K562 (cell line): Measurements from ENCODE around the gene AJUBA. TPM values are rescaled to one million over a fixed set of nuclear protein-coding genes. Genes with fewer than 3 reads are reported as not detected.
A peak's percentile ranks its signal among the peaks of the same experiment; 100 is the strongest.
"Not testable (repeated sequence)": the region's sequence is repeated elsewhere in the genome, so short reads cannot be mapped to it uniquely, and the experiment has no call there.

Source experiments
- ATAC-seq: fragments of 200-7000 bp; cut with Tn5 transposase; 3 replicates; pipeline ENCODE4 v1.9.1; 2020; ENCODE audit warnings: moderate library complexity
- BruUV-seq: library from RNA; stranded (reverse); fragments of 400-500 nt; replicated peaks from 2 replicates; lab custom pipeline; 2021; lab: Mats Ljungman, UMichigan
- CTCF ChIA-PET: fragments of 300-600 bp; formaldehyde crosslinking; extraction: SDS; loops from one replicate; lab custom pipeline; 2021; ENCODE audit warnings: low intra/inter-chr PET ratio; lab: Yijun Ruan, JAX
- POLR2A ChIA-PET: fragments of 300-600, 350-650 bp; sonication (Branson Sonifier 250); formaldehyde crosslinking; extraction: SDS; loops from one replicate; lab custom pipeline; 2021; ENCODE audit warnings: antibody characterized with exemption, inconsistent platforms; lab: Yijun Ruan, JAX
- DNase-seq, 4 experiments: peaks; one replicate each; pipeline versions ENCODE4 v3.0.0 to v3.0.0-alpha.2; 2011 to 2018; ENCODE audit warnings: low spot score in 3 of 4, mixed read lengths in 3 of 4; ENCODE audit errors: extremely low read depth in 1 of 4
- FAIRE-seq: peaks from 2 replicates; lab custom pipeline; 2011; peaks lifted over from hg19 to GRCh38; lab: Jason Lieb, UNC
- H2AFZ ChIP-seq: 2 replicates; pipeline ENCODE4 v1.6.0; 2011; ENCODE audit warnings: low read depth, low read length, control low read depth, inconsistent platforms
- H3K27ac ChIP-seq: fragments of 200-600 bp; 3 replicates; pipeline ENCODE4 v1.8.0; 2011; ENCODE audit warnings: low read depth, mild to moderate bottlenecking, control low read depth, inconsistent platforms, low read length, moderate library complexity, mixed read lengths; ENCODE audit errors: extremely low read depth
- H3K27me3 ChIP-seq, 2 experiments: fragments of 300-600 bp in 1 of 2; 2 replicates in 1 of 2; 3 replicates in 1 of 2; pipeline versions ENCODE4 v1.6.0 to v1.8.0; 2011; ENCODE audit warnings: inconsistent platforms in 2 of 2, low read length in 2 of 2, mild to moderate bottlenecking in 1 of 2, mixed read lengths in 1 of 2, moderate library complexity in 1 of 2; ENCODE audit not compliant: control insufficient read depth in 2 of 2, insufficient read depth in 2 of 2
- H3K36me3 ChIP-seq: fragments of 300-600 bp; 3 replicates; pipeline ENCODE4 v1.8.0; 2011; ENCODE audit warnings: mild to moderate bottlenecking, low read length, inconsistent platforms; ENCODE audit not compliant: control insufficient read depth, insufficient read depth
- H3K4me1 ChIP-seq, 2 experiments: fragments of 200-600 bp in 1 of 2; replicated peaks in 1 of 2; 2 replicates in 1 of 2; 3 replicates in 1 of 2; pipeline versions ENCODE4 v1.5.1 to v1.8.0; 2011; ENCODE audit warnings: inconsistent platforms in 2 of 2, low read length in 2 of 2, mild to moderate bottlenecking in 1 of 2, mixed read lengths in 1 of 2, moderate library complexity in 1 of 2; ENCODE audit not compliant: control insufficient read depth in 2 of 2, insufficient read depth in 2 of 2
- H3K4me2 ChIP-seq: 2 replicates; pipeline ENCODE4 v1.6.1; 2011; ENCODE audit warnings: low read length, control low read depth, inconsistent platforms, mixed read lengths; ENCODE audit not compliant: insufficient read depth
- H3K4me3 ChIP-seq: fragments of 200-600 bp; sonication (generic), shearing (Covaris generic); 2 replicates; pipeline ENCODE4 v1.5.1; 2016; ENCODE audit warnings: control low read depth, inconsistent platforms
- H3K79me2 ChIP-seq: fragments of 200-600 bp; 3 replicates; pipeline ENCODE4 v1.8.0; 2011; ENCODE audit warnings: low read length, inconsistent platforms; ENCODE audit not compliant: control insufficient read depth, insufficient read depth
- H3K9ac ChIP-seq, 2 experiments: 2 replicates each; pipeline versions ENCODE4 v1.6.0 to v1.6.1; 2011; ENCODE audit warnings: low read depth in 2 of 2, low read length in 2 of 2, control low read depth in 1 of 2, inconsistent platforms in 1 of 2, mild to moderate bottlenecking in 1 of 2, mixed read lengths in 1 of 2; ENCODE audit not compliant: insufficient read depth in 1 of 2
- H3K9me1 ChIP-seq: one replicate; pipeline ENCODE4 v1.6.0; 2011; ENCODE audit warnings: inconsistent platforms, mild to moderate bottlenecking, low read length, moderate library complexity; ENCODE audit not compliant: control insufficient read depth, insufficient read depth
- H3K9me3 ChIP-seq: replicated peaks from 2 replicates; pipeline ENCODE4 v1.5.1; 2011; ENCODE audit warnings: low read depth, low read length, inconsistent platforms; ENCODE audit not compliant: control insufficient read depth, insufficient read depth
- H4K20me1 ChIP-seq: replicated peaks from 2 replicates; pipeline ENCODE4 v1.6.1; 2011; ENCODE audit warnings: low read length, inconsistent platforms, mixed read lengths; ENCODE audit not compliant: control insufficient read depth, insufficient read depth
- PRDM10 ChIP-seq: fragments of 450-650 bp; IDR thresholded peaks from 2 replicates; pipeline ENCODE4 v1.6.1; 2018; ENCODE audit not compliant: partially characterized antibody
- WGBS: fragments of 100-300 bp; shearing (Covaris generic); methylation state at CpG from one replicate; pipeline ENCODE4 v1.1.6; 2016; ENCODE audit warnings: low coverage, mixed read lengths; ENCODE audit not compliant: insufficient coverage; ENCODE audit errors: missing lambda C conversion rate; 5-methylcytosine and 5-hydroxymethylcytosine counted together
- in situ Hi-C: fragments of 300-500 bp; cut with MboI; formaldehyde crosslinking; loops from 4 replicates; pipeline ENCODE4 v1.15.0; 2018; ENCODE audit warnings: inconsistent platforms, mixed read lengths
- intact Hi-C: fragments of 100-400 bp; cut with micrococcal nuclease; formaldehyde crosslinking; loops from 2 replicates; pipeline ENCODE4 v1.14.2; 2022
- polyA plus RNA-seq, 8 experiments: library from polyadenylated mRNA; depleted of rRNA in 4 of 8; stranded (reverse) in 5 of 8; unstranded in 3 of 8; fragments of >200 nt; fragmentation: Nextera tagmentation in 2 of 8; fragmentation: Illumina TruSeq in 1 of 8; extraction: Ambion mirVana in 2 of 8; extraction: Trizol in 1 of 8; gene quantifications; 2 replicates each; pipeline versions ENCODE4 v1.2.1 to v1.2.3, GENCODE V29; 2011 to 2014; ENCODE audit warnings: inconsistent platforms in 1 of 8, missing spikeins in 1 of 8
- total RNA-seq, 7 experiments: library from RNA; depleted of rRNA in 6 of 7; stranded (reverse); fragments of >200 nt in 6 of 7; fragmentation: Illumina TruSeq in 2 of 7; extraction: Trizol in 2 of 7; gene quantifications; 2 replicates each; pipeline versions ENCODE4 v1.2.1 to v1.2.3, GENCODE V29; 2011 to 2021; ENCODE audit warnings: low replicate concordance in 1 of 7
- TF ChIP-seq, protein P1 (sequence below): sonication (generic); formaldehyde crosslinking; IDR thresholded peaks from 2 replicates; pipeline ENCODE4 v1.8.0; 2022; ENCODE audit warnings: mild to moderate bottlenecking, low read depth, missing genetic modification reagents

The AJUBA gene
- total and polyA plus RNA-seq, 9 of the 15 experiments (the other 6 are each of a cell fraction or from before 2014, with no cell fraction given) = 0.73 to 4.7 (median 2.8) TPM

- intact Hi-C loops (no loop called here), in situ Hi-C loops (no loop called here)
- no peaks in the 10 kb centered on the region for H3K36me3 ChIP-seq
- TF ChIP-seq, protein P1, sequence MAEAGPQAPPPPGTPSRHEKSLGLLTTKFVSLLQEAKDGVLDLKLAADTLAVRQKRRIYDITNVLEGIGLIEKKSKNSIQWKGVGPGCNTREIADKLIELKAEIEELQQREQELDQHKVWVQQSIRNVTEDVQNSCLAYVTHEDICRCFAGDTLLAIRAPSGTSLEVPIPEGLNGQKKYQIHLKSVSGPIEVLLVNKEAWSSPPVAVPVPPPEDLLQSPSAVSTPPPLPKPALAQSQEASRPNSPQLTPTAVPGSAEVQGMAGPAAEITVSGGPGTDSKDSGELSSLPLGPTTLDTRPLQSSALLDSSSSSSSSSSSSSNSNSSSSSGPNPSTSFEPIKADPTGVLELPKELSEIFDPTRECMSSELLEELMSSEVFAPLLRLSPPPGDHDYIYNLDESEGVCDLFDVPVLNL = no peak
- TF ChIP-seq PRDM10 = peak; percentile 94
- ChIA-PET CTCF (no interaction called here), POLR2A (interaction anchor here (1.1 to 4.7 kb wide), 2 partner anchors 8 to 9 kb away, joined by 5 to 29 read pairs; no protein-coding TSS in a partner anchor)
- FAIRE-seq (no peak), DNase-seq (no peak), ATAC-seq (no peak)
- no peak overlapping the region for H3K4me2 ChIP-seq
- 70% methylated on average over 4 of the region's 4 CpGs for WGBS
- no peaks in the 10 kb centered on the region for H3K9me3 ChIP-seq
- no peaks in the 10 kb centered on the region for H3K9me1 ChIP-seq
- peak overlapping the region; percentile 55; the same call in 1 of the 2 replicates for H2AFZ ChIP-seq
- H3K27me3 ChIP-seq = no peaks in the 10 kb centered on the region
- no peaks in the 10 kb centered on the region for H3K79me2 ChIP-seq
- H3K9ac ChIP-seq = no peak overlapping the region
- no peak overlapping the region for H3K27ac ChIP-seq
- peaks cover 11 to 25% of the 10 kb centered on the region in 2 experiments; a peak in 4 of 5 replicates for H3K4me1 ChIP-seq
- H4K20me1 ChIP-seq = no peaks in the 10 kb centered on the region
- no peak overlapping the region for H3K4me3 ChIP-seq
- BruUV-seq = no TSS peak
Measured at GRCh38 chr14:23015618-23016017, 33.3 kb upstream of the AJUBA start.

DNA sequence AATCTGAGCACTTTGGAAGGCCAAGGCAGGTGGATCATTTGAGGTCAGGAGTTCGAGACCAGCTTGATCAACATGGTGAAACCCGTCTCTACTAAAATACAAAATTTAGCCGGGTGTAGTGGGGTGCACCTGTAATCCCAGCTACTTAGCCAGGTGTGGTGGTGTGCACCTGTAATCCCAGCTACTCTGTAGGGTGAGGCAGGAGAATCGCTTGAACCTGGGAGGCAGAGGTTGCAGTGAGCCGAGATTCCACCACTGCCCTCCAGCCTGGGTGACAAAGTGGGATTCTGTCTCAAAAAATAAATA, 31.4 kb upstream of the AJUBA start:
- H3K27ac ChIP-seq, H3K9ac ChIP-seq, BruUV-seq, H4K20me1 ChIP-seq, H3K9me3 ChIP-seq, CTCF ChIA-PET, H3K27me3 ChIP-seq, H3K36me3 ChIP-seq, H3K9me1 ChIP-seq, H3K4me3 ChIP-seq, FAIRE-seq, intact Hi-C loops, DNase-seq, ATAC-seq, in situ Hi-C loops, H3K4me2 ChIP-seq: not testable (repeated sequence)
- Histone ChIP-seq H3K4me1 (peaks cover 6 to 28% of the 10 kb centered on the region in 2 experiments; a peak in 4 of 5 replicates), H3K79me2 (peaks cover 11% of the 10 kb centered on the region), H2AFZ (peak overlapping the region; percentile 81; the same call in 1 of the 2 replicates)
- POLR2A ChIA-PET = interaction anchor here (4.0 kb wide), 1 partner anchor 9 kb away, joined by 44 read pairs; no protein-coding TSS in a partner anchor
- 83% methylated on average over 5 of the region's 5 CpGs for WGBS
